Panc1 (cell line): ENCODE measurements around the gene COL5A1. TPM values are rescaled to one million over a fixed set of nuclear protein-coding genes. Genes with fewer than 3 reads are reported as not detected.

Experiments used
- ATAC-seq: fragments of 200-7000 bp; cut with Tn5 transposase; 2 replicates; pipeline ENCODE4 v1.9.1; 2020; ENCODE audit warnings: mild to moderate bottlenecking, moderate library complexity
- BruUV-seq: library from RNA; stranded (reverse); fragments of 400-500 nt; replicated peaks from 2 replicates; lab custom pipeline; 2021; lab: Mats Ljungman, UMichigan
- CTCF ChIA-PET: fragments of 300-600 bp; sonication (Branson Sonifier 250); formaldehyde crosslinking; loops from one replicate; lab custom pipeline; 2022; ENCODE audit warnings: antibody characterized with exemption; lab: Charles Lee
- POLR2A ChIA-PET: fragments of 300-600 bp; sonication (Branson Sonifier 250); formaldehyde crosslinking; loops from one replicate; lab custom pipeline; 2022; ENCODE audit warnings: antibody characterized with exemption; lab: Charles Lee
- DNase-seq: peaks from one replicate; pipeline ENCODE4 v3.0.0-alpha.2; 2010; ENCODE audit warnings: low read depth, low spot score
- H3K27ac ChIP-seq: 2 replicates; pipeline ENCODE4 v1.5.1; 2011; ENCODE audit warnings: mild to moderate bottlenecking, low read length, inconsistent platforms
- H3K27me3 ChIP-seq: fragments of 200-500 bp; sonication (Bioruptor generic); 2 replicates; pipeline ENCODE4 v1.6.0; 2014; ENCODE audit warnings: low read length, inconsistent platforms; ENCODE audit not compliant: control insufficient read depth, insufficient read depth
- H3K36me3 ChIP-seq: fragments of 200-500 bp; sonication (Bioruptor generic); 2 replicates; pipeline ENCODE4 v1.5.1; 2014; ENCODE audit warnings: inconsistent platforms, mild to moderate bottlenecking, low read length, moderate library complexity; ENCODE audit not compliant: control insufficient read depth, insufficient read depth
- H3K4me1 ChIP-seq: 2 replicates; pipeline ENCODE4 v1.5.1; 2011; ENCODE audit warnings: inconsistent platforms, mild to moderate bottlenecking, low read length, moderate library complexity; ENCODE audit not compliant: control insufficient read depth, insufficient read depth
- H3K4me3 ChIP-seq, 2 experiments: 2 replicates each; pipeline ENCODE4 v1.5.1; 2011 to 2012; ENCODE audit warnings: low read depth in 2 of 2, low read length in 2 of 2, mild to moderate bottlenecking in 2 of 2, inconsistent platforms in 1 of 2, moderate library complexity in 1 of 2
- H3K9me3 ChIP-seq: fragments of 200-500 bp; sonication (Bioruptor generic); 2 replicates; pipeline ENCODE4 v1.5.1; 2014; ENCODE audit warnings: low read depth, mild to moderate bottlenecking, inconsistent platforms, low read length, moderate library complexity; ENCODE audit not compliant: control insufficient read depth, insufficient read depth
- POLR2AphosphoS5 ChIP-seq: IDR thresholded peaks from 2 replicates; pipeline ENCODE4 v1.6.1; 2012; ENCODE audit warnings: mild to moderate bottlenecking, low read depth, low read length, moderate library complexity
- SIN3A ChIP-seq: IDR thresholded peaks from 2 replicates; pipeline ENCODE4 v1.6.1; 2012; ENCODE audit warnings: low read depth, mild to moderate bottlenecking, low read length, moderate library complexity, borderline replicate concordance; ENCODE audit not compliant: insufficient read depth
- TCF7L2 ChIP-seq: IDR thresholded peaks from 2 replicates; pipeline ENCODE4 v1.6.1; 2011; ENCODE audit warnings: mild to moderate bottlenecking, low read depth, low read length, inconsistent platforms
- in situ Hi-C: cut with HindIII; loops from 2 replicates; pipeline ENCODE4 v1.10.0; 2016; ENCODE audit warnings: low sequenced_read_pairs, low pct_unique_long_range_greater_than_20kb
- intact Hi-C: fragments of 100-400 bp; cut with micrococcal nuclease; formaldehyde crosslinking; loops from one replicate; pipeline ENCODE4 v1.10.0; 2022; ENCODE audit not compliant: unreplicated experiment
- total RNA-seq: library from RNA; stranded (reverse); gene quantifications from one replicate; pipeline ENCODE4 v1.2.1, GENCODE V29; 2021; ENCODE audit not compliant: unreplicated experiment
- TF ChIP-seq, protein P1 (sequence below), 2 experiments: IDR thresholded peaks; 2 replicates each; pipeline ENCODE4 v1.6.1; 2011 to 2012; ENCODE audit warnings: low read depth in 2 of 2, control low read depth in 1 of 2, low read length in 1 of 2, mild to moderate bottlenecking in 1 of 2, moderate library complexity in 1 of 2; ENCODE audit not compliant: insufficient read depth in 1 of 2
- TF ChIP-seq, protein P2 (sequence below): fragments of 450-650 bp; IDR thresholded peaks from 2 replicates; pipeline ENCODE4 v1.5.1; 2017; ENCODE audit warnings: mild to moderate bottlenecking

COL5A1 gene
- total RNA-seq, 1 experiment from 2014 or later: 5.7 TPM

DNA sequence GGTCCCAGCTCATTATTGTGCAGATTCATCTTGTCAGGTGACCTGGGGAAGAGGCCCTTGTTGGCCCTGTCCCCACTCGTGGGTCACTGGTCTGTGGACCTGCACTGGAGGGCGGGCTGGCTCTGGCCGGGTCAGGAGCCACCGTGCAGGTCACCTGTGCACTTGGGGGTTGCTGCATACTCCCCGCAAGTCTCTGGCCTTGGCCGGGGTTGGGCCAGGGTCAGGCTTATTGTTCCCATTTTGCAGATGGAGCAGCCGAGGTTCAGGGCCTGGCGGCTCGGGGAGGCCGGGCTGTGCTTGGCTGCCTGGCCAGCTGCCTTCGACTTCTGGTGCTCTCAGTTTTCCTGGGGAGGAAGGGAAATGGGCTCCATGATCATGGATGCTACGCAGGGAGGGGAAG is 130.7 kb downstream of the COL5A1 start:
- Histone ChIP-seq H3K9me3 (no peaks in the 10 kb centered on the region), H3K36me3 (no peaks in the 10 kb centered on the region), H3K27me3 (no peaks in the 10 kb centered on the region), H3K4me3 (no peak overlapping the region), H3K4me1 (no peaks in the 10 kb centered on the region), H3K27ac (no peak overlapping the region)
- ATAC-seq (no peak), DNase-seq (no peak)
- TF ChIP-seq, protein P1, sequence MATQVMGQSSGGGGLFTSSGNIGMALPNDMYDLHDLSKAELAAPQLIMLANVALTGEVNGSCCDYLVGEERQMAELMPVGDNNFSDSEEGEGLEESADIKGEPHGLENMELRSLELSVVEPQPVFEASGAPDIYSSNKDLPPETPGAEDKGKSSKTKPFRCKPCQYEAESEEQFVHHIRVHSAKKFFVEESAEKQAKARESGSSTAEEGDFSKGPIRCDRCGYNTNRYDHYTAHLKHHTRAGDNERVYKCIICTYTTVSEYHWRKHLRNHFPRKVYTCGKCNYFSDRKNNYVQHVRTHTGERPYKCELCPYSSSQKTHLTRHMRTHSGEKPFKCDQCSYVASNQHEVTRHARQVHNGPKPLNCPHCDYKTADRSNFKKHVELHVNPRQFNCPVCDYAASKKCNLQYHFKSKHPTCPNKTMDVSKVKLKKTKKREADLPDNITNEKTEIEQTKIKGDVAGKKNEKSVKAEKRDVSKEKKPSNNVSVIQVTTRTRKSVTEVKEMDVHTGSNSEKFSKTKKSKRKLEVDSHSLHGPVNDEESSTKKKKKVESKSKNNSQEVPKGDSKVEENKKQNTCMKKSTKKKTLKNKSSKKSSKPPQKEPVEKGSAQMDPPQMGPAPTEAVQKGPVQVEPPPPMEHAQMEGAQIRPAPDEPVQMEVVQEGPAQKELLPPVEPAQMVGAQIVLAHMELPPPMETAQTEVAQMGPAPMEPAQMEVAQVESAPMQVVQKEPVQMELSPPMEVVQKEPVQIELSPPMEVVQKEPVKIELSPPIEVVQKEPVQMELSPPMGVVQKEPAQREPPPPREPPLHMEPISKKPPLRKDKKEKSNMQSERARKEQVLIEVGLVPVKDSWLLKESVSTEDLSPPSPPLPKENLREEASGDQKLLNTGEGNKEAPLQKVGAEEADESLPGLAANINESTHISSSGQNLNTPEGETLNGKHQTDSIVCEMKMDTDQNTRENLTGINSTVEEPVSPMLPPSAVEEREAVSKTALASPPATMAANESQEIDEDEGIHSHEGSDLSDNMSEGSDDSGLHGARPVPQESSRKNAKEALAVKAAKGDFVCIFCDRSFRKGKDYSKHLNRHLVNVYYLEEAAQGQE (IDR thresholded peaks at IDR 0.05; ENCODE audit: insufficient read depth in 1 of 2, low read depth in 2 of 2, low read length in 1 of 2): no peak
- POLR2A ChIA-PET: no interaction called here
- intact Hi-C loops: no loop called here
- BruUV-seq: no TSS peak
- CTCF ChIA-PET: no interaction called here
- in situ Hi-C loops: no loop called here

DNA sequence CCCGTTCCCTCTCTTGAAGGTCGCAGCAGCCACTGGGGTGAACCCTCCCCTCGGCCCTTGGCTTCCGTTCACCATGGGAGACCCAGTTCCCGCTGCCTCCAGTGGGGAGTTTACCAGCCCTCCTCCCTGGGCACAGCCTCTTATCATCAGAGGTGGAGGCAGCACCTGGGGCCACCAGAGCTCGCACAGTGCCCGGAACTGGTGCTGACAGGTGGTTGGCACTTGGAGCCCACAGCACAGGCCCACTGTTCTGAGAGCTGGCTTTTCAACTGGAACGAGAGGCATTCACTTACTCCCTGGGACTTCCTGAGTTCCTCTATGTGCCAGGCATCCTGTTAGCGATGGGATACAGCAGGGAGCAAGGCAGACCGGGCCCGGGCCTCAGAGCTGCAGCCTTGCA is 132.2 kb downstream of the COL5A1 start:
- Histone ChIP-seq H3K27me3 (no peaks in the 10 kb centered on the region), H3K9me3 (no peaks in the 10 kb centered on the region), H3K36me3 (no peaks in the 10 kb centered on the region), H3K4me3 (no peak overlapping the region), H3K27ac (no peak overlapping the region), H3K4me1 (no peaks in the 10 kb centered on the region; the same call in 1 of the 2 replicates)
- TF ChIP-seq, protein P1 (IDR thresholded peaks at IDR 0.05; ENCODE audit: insufficient read depth in 1 of 2, low read depth in 2 of 2, low read length in 1 of 2): no peak
- TF ChIP-seq, protein P2, sequence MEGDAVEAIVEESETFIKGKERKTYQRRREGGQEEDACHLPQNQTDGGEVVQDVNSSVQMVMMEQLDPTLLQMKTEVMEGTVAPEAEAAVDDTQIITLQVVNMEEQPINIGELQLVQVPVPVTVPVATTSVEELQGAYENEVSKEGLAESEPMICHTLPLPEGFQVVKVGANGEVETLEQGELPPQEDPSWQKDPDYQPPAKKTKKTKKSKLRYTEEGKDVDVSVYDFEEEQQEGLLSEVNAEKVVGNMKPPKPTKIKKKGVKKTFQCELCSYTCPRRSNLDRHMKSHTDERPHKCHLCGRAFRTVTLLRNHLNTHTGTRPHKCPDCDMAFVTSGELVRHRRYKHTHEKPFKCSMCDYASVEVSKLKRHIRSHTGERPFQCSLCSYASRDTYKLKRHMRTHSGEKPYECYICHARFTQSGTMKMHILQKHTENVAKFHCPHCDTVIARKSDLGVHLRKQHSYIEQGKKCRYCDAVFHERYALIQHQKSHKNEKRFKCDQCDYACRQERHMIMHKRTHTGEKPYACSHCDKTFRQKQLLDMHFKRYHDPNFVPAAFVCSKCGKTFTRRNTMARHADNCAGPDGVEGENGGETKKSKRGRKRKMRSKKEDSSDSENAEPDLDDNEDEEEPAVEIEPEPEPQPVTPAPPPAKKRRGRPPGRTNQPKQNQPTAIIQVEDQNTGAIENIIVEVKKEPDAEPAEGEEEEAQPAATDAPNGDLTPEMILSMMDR: no peak
- no peak for TF ChIP-seq SIN3A
- TF ChIP-seq POLR2AphosphoS5: no peak
- TF ChIP-seq TCF7L2: no peak
- intact Hi-C loops: no loop called here
- CTCF ChIA-PET: no interaction called here
- POLR2A ChIA-PET: no interaction called here
- DNase-seq (no peak), ATAC-seq (no peak)
- in situ Hi-C loops: no loop called here
- no TSS peak for BruUV-seq
